Coronary artery (tissue), 2 donors: ENCODE results near the gene TRABD2B.

Experiments
- DNase-seq: peaks from one replicate; pipeline ENCODE4 v3.0.0-alpha.2; 2017; ENCODE audit warnings: low spot score
- H3K27ac ChIP-seq, 2 donors: fragments of 200-600 bp; sonication (generic); one replicate each; pipeline ENCODE4 v1.5.1; 2016 to 2019
- H3K4me3 ChIP-seq: fragments of 200-600 bp; sonication (generic); 2 replicates; pipeline ENCODE4 v1.5.1; 2016; ENCODE audit warnings: mild to moderate bottlenecking, moderate library complexity
- TF ChIP-seq, protein P1 (sequence below): fragments of 200-600 bp; sonication (generic); IDR thresholded peaks from one replicate; pipeline ENCODE4 v1.5.1; 2019; ENCODE audit warnings: antibody characterized with exemption

The TRABD2B gene

DNA sequence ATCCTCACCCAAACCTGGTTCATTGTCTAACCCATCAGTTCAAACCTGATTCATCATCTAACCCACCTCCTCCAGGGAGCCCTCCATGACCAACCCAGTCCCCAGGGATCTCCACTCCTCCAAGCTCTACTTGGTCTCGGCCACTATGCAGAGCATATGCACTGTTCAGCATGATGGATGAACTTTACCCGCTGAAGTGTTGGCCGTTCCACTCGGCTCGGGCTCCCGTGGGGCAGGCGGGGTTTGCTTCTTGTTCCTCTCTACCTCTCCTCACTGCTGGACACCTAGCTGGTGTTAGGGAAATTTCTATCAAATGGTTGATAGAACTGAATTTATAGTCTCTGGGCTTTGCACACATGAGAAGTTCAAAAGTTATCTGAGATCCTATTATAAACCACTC, 111.0 kb downstream of the TRABD2B start:
- TF ChIP-seq, protein P1, sequence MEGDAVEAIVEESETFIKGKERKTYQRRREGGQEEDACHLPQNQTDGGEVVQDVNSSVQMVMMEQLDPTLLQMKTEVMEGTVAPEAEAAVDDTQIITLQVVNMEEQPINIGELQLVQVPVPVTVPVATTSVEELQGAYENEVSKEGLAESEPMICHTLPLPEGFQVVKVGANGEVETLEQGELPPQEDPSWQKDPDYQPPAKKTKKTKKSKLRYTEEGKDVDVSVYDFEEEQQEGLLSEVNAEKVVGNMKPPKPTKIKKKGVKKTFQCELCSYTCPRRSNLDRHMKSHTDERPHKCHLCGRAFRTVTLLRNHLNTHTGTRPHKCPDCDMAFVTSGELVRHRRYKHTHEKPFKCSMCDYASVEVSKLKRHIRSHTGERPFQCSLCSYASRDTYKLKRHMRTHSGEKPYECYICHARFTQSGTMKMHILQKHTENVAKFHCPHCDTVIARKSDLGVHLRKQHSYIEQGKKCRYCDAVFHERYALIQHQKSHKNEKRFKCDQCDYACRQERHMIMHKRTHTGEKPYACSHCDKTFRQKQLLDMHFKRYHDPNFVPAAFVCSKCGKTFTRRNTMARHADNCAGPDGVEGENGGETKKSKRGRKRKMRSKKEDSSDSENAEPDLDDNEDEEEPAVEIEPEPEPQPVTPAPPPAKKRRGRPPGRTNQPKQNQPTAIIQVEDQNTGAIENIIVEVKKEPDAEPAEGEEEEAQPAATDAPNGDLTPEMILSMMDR = no peak
- H3K4me3 ChIP-seq = no peak overlapping the region
- H3K27ac ChIP-seq = no peak overlapping the region
- DNase-seq = no peak

DNA sequence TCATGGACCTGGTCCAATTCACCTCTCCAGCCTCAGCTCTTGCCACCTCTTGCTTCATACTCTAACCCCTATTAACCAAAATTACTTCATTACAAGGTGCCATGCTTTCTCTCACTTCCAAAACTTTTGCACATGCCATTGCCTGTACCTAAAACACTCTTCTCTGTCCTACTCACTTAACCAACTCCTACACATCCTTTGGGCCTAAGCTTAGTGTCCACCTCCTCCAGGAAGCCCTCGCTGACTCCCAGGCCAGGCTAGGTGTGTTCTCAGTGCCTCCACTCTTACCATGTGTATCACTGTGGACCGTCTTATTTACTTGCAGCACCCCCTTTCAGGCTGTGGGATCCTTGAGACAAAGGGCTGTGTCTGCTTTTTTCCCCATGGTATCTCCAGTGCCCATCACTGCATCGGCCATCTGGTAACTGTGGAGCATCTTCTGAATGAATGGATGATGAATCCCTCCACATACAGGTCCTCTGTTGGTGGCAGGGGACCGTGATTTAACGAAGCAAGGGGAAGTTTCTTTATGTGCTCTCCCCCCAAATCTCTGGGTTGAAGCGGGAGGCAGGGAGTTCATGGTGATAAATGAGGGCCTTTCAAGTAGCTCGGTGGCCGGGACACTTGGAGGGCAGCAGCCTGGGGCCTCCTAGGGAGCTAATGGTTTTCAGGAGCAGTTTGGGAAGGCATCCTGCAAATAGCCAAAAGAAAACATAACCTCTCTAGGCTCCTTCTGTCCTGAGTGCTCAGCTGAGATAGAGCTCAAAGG, 111.9 kb downstream of the TRABD2B start:
- no peak for DNase-seq
- Histone ChIP-seq H3K27ac (no peak overlapping the region), H3K4me3 (no peak overlapping the region)
- TF ChIP-seq, protein P1 = no peak

DNA sequence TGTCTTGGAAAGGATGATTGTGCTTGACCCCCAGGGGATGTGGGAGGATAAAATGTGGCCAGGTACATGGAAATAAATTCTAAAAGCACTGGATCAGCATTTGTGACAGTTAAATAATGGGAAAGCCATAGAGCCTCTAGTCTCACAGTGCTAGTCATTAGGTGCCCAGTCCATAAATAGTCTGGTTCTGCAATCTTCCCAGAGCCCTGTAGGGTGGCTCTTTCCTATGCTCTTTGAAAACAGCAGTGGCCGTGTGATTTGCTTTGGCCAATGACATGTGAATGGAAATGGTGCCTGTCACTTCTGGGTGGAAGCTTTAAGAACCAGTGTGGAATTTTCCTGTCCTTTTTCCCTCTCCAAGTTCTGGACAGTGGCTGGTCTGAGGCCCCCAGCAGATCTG, 113.2 kb downstream of the TRABD2B start:
- TF ChIP-seq, protein P1 = no peak
- no peak overlapping the region for H3K27ac ChIP-seq
- no peak overlapping the region for H3K4me3 ChIP-seq
- DNase-seq = no peak

DNA sequence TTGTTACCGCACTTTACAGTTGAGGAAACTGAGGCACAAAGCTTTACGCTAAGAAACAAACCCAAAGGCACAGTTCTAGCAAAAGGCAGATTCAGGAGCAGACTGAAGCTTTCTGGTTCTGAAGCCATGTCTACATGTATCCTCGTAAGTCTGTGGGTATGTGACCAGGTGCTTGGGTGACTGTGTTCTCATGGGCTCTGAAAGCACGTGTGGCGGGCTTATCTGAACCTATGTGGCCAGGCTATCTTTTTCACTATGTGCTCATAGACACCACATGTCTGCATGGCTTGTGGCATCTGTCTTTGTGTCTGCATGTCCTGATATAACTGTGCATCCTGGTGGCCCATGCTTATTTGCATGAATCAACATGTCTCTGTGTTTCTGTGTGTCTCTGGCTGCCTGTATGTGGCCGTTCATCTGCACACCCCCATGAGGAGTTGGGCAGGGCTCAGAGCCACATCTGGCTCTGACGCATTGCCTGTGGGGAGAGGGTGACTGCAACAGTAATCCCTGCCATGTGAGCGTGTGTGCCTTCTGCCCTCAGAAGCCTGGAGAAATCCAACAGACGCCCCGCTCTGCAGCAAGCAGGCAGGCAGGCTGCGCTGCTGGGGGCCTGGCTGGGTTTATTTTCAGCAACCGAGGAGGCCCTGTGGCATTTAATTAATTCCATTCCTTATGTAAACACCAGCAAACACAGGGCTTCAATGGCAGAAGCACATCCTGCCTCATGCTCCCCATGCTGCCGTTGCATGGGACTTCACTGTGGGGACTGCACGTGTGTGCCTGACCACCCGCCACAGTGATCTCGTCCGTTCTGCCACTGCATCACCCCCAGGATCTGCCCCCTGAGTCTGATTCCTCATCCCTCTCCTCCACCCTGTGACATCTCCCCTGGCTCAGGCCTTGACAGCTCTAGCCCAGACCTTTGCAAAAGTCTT, 115.4 kb downstream of the TRABD2B start:
- no peak overlapping the region for H3K4me3 ChIP-seq
- H3K27ac ChIP-seq = peak overlapping the region in 1 of 2 donors; percentile 61
- DNase-seq = no peak
- TF ChIP-seq, protein P1 = no peak

DNA sequence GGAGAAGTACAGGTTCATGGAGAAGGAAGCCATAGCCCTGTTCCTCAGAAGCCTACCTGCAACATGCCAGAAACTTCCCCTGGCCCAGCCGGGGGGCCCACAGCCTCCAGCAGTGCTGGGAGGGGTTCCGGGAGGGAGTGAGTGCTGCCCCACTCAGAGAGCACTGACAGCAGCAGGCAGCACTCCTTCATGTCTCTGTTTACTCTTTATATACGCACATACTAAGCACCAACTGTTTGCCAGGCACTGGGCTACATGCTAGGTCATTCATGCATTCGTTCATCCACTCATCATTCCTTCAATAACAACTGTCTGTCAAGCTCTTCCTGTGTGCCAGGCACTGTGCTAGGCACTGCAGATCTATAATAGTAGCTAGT, 120.6 kb downstream of the TRABD2B start:
- Histone ChIP-seq H3K4me3 (no peak overlapping the region), H3K27ac (no peak overlapping the region)
- no peak for DNase-seq
- TF ChIP-seq, protein P1 = no peak

DNA sequence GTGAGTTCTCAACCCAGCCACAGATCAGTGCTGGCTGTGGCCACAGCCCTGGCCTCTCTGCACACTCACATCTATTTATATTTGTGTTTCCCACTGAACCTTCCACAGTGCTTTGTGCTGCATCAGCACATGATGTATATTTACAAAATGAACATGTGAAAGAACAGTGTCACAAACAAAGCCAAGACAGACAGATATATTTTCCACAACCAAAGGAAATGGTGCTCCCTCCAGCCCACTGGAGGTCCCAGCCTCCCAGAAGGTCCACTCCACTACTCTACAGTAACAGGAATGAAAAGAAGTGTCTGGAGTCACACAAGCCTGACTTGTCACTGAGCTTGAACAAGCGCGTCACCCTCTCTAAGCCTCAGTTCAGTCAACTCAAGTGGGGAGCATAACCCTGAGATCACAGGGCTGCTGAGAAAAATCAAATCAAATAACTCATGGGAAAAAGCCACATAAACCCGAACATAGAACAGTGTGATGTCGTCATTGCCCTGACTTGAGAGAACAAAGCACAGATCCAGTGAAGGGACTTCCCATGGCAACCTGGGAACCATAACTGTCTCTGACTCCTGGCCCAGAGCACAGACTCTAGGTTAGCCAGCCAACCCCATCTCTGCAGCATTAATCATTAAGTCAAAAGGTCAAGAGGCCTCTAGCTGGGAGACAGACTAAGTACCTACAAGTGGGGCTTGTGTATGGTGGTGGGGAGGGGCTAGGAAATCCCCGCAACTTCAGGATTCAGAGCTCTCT, 121.2 kb downstream of the TRABD2B start:
- no peak for DNase-seq
- no peak overlapping the region for H3K4me3 ChIP-seq
- TF ChIP-seq, protein P1 = no peak
- peak overlapping the region in 1 of 2 donors; percentile 17 for H3K27ac ChIP-seq
